Testis (tissue), 2 donors: ENCODE measurements around the gene RPS21.

Experiments used
- CTCF ChIP-seq, 3 experiments: fragments of 450-650 bp in 2 of 3; fragments of 200-600 bp in 1 of 3; sonication (generic) in 1 of 3; IDR thresholded peaks; one replicate each; pipeline ENCODE4 v1.5.1; 2016 to 2019; ENCODE audit warnings: antibody characterized with exemption in 3 of 3, mild to moderate bottlenecking in 2 of 3, moderate library complexity in 1 of 3
- POLR2A ChIP-seq: fragments of 450-650 bp; IDR thresholded peaks from one replicate; pipeline ENCODE4 v1.6.1; 2017; ENCODE audit warnings: antibody characterized with exemption, mild to moderate bottlenecking, moderate library complexity

DNA sequence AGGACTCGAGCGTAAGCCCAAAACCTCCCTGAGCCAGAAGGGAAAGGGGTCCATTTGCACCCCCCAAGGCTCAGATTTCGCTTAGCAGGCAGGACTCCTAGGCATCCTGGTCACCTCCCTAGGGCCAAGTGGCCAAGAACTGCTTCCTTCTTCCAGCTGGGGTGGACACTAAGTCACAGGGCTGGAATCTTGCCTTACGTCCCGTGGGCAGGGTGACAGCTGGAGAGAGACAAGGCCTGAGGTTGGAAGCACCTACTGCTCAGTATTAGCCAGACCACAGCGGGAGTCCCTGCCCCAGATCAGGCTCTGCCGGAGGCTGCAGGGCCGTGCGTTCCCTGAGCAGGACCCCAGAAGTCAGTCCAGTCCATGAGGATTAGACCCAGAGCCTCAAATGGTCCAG lies 39.5 kb upstream of the RPS21 start:
- TF ChIP-seq CTCF (IDR thresholded peaks at IDR 0.05) (no peak), POLR2A (no peak)
